ENCODE data around the gene ITGA7. TPM values are rescaled to one million over a fixed set of nuclear protein-coding genes. Genes with fewer than 3 reads are reported as not detected.

ITGA7 gene
- polyA plus RNA-seq, 1 donor from 2014 or later, result 13.5 TPM

DNA sequence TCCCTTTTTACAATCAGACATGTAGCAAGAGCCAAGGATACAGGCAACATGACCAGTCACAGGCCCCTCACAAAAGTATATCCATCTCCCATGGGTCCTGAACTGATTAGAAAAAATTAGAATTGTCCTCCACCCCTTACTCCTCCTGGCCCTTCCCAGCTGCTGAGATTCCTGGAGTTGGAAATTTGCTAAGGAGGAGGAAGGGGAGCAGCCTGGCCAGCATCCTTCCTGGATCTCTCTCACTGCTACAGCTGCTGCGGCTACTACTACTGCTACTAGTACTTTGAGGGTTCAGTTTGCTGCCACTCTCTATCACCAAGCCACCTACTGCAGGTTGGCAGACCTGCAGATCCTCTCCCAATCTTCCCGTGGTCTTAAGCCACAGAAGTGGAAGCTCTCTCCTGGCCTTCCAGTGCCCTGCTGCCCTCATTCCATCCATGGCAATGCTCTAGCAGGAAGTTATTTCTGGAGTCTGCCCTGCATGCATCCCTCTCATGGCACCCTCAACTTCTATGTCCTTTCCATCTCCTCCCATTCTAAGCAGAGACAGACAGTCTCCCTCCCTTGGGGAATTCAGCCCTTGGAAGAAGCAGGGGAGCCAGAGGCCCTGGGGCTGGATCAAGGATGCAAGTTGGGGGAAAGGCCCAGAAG is 1.0 kb downstream of the ITGA7 start:
- TF ChIP-seq EP300 (conservative IDR thresholded peaks at IDR 0.05; ENCODE audit: poor library complexity, severe bottlenecking), result no peak
- TF ChIP-seq SMC3 (conservative IDR thresholded peaks at IDR 0.05; ENCODE audit: poor library complexity), result no peak
- no peaks in the 10 kb centered on the region for H3K9me2 ChIP-seq (ENCODE audit: insufficient read depth, low read length)
- peak overlapping the region; percentile 56 for H3K9ac ChIP-seq (ENCODE audit: low read length)
- H3K27ac ChIP-seq (ENCODE audit: low read length), result no peak overlapping the region
- H2AFZ ChIP-seq (ENCODE audit: low read depth, low read length), result peak overlapping the region; percentile 41
- peak overlapping the region; percentile 57 for H3K4me2 ChIP-seq (ENCODE audit: low read length)
- H4K20me1 ChIP-seq (ENCODE audit: insufficient read depth), result no peaks in the 10 kb centered on the region
- no peaks in the 10 kb centered on the region for H3K79me2 ChIP-seq (replicated peaks; ENCODE audit: insufficient read depth, low read length)
- no peaks in the 10 kb centered on the region for H3F3A ChIP-seq (ENCODE audit: insufficient read depth, low read length, poor library complexity, severe bottlenecking)
- H3K27me3 ChIP-seq (ENCODE audit: insufficient read depth, low read depth, low read length), result peaks cover 10% of the 10 kb centered on the region
- no peaks in the 10 kb centered on the region for H3K36me3 ChIP-seq (ENCODE audit: insufficient read depth, low read length)
- no peaks in the 10 kb centered on the region for H3K9me3 ChIP-seq (ENCODE audit: low read length)
- H3K4me3 ChIP-seq (ENCODE audit: low read length), result peak overlapping the region; percentile 82

- peak overlapping the region; percentile 57 for H3K4me2 ChIP-seq (ENCODE audit: low read length)
- no peaks in the 10 kb centered on the region for H3K79me2 ChIP-seq (replicated peaks; ENCODE audit: insufficient read depth, low read length)
- H3K4me3 ChIP-seq (ENCODE audit: low read length), result peak overlapping the region; percentile 82
Observed at GRCh38 chr12:55705782-55706402, 1.8 kb downstream of the ITGA7 start.

DNA sequence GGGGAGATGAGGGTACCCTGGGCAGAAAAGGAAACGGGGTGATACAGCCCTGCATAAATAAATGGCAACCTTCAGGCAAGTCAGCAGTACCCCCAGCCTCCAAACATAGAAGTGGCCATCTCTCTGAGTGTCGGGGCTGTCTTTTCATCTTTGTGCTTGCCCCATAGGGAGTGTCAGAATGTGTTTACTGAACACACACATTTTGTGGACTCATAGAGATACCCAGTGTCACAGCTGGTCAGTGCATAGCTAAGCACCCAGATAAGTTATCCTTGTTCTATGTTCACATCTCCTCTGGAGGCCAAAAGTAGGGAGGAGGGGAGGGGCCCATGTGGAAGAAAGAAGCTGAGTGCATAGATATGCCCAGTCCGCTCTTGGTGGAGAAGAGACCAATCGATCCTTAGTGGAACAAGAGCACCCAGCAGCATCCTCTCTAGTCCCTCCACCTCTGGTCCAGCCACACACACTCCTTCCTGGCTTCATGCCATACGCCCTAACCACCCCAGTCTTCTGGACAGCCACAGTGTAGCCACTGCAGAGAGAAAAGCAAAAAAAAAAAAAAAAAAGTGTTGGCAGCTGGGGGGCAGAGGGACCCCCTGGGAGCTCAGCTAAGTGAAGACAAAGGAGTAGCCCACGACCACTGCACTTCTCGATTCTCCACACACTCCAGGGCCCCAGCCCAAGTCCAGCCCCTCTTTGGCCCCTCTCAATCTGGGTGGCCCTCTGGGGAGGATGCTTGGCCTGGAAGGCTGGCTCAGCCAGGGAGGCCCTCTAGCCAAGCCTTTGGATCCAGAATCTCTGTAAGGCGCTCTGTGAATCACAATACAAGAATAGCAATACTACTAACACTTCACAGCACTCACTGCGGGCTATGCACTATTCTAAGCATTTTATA is 2.6 kb downstream of the ITGA7 start:
- Histone ChIP-seq H3K36me3 (ENCODE audit: insufficient read depth, low read length) (no peaks in the 10 kb centered on the region), H4K20me1 (ENCODE audit: insufficient read depth) (no peaks in the 10 kb centered on the region), H3K9ac (ENCODE audit: low read length) (no peak overlapping the region), H2AFZ (ENCODE audit: low read depth, low read length) (no peak overlapping the region), H3K9me2 (ENCODE audit: insufficient read depth, low read length) (no peaks in the 10 kb centered on the region), H3K9me3 (ENCODE audit: low read length) (no peaks in the 10 kb centered on the region), H3K27me3 (ENCODE audit: insufficient read depth, low read depth, low read length) (peaks cover 10% of the 10 kb centered on the region), H3K79me2 (replicated peaks; ENCODE audit: insufficient read depth, low read length) (no peaks in the 10 kb centered on the region), H3F3A (ENCODE audit: insufficient read depth, low read length, poor library complexity, severe bottlenecking) (no peaks in the 10 kb centered on the region), H3K27ac (ENCODE audit: low read length) (no peak overlapping the region), H3K4me3 (ENCODE audit: low read length) (no peak overlapping the region), H3K4me2 (ENCODE audit: low read length) (no peak overlapping the region)
- TF ChIP-seq EP300 (conservative IDR thresholded peaks at IDR 0.05; ENCODE audit: poor library complexity, severe bottlenecking) (no peak), REST (IDR thresholded peaks at IDR 0.05; ENCODE audit: borderline replicate concordance) (no peak), POLR2AphosphoS5 (IDR thresholded peaks at IDR 0.05) (no peak), RAD21 (conservative IDR thresholded peaks at IDR 0.05) (no peak), MXI1 (conservative IDR thresholded peaks at IDR 0.05; ENCODE audit: poor library complexity, severe bottlenecking) (no peak), SMC3 (conservative IDR thresholded peaks at IDR 0.05; ENCODE audit: poor library complexity) (no peak), TAF1 (IDR thresholded peaks at IDR 0.05; ENCODE audit: low read depth) (no peak), EZH2 (IDR thresholded peaks at IDR 0.05; ENCODE audit: borderline replicate concordance, insufficient read depth, low read length, poor library complexity, severe bottlenecking) (no peak)
- TF ChIP-seq, protein P1, sequence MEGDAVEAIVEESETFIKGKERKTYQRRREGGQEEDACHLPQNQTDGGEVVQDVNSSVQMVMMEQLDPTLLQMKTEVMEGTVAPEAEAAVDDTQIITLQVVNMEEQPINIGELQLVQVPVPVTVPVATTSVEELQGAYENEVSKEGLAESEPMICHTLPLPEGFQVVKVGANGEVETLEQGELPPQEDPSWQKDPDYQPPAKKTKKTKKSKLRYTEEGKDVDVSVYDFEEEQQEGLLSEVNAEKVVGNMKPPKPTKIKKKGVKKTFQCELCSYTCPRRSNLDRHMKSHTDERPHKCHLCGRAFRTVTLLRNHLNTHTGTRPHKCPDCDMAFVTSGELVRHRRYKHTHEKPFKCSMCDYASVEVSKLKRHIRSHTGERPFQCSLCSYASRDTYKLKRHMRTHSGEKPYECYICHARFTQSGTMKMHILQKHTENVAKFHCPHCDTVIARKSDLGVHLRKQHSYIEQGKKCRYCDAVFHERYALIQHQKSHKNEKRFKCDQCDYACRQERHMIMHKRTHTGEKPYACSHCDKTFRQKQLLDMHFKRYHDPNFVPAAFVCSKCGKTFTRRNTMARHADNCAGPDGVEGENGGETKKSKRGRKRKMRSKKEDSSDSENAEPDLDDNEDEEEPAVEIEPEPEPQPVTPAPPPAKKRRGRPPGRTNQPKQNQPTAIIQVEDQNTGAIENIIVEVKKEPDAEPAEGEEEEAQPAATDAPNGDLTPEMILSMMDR (IDR thresholded peaks at IDR 0.05; ENCODE audit: poor library complexity, severe bottlenecking), result no peak

More at GRCh38 chr12:55705782-55706402, 1.8 kb downstream of the ITGA7 start:
- Histone ChIP-seq H3K9ac (ENCODE audit: low read length) (no peak overlapping the region), H3K27ac (ENCODE audit: low read length) (no peak overlapping the region), H2AFZ (ENCODE audit: low read depth, low read length) (no peak overlapping the region), H3K36me3 (ENCODE audit: insufficient read depth, low read length) (no peaks in the 10 kb centered on the region), H3K9me2 (ENCODE audit: insufficient read depth, low read length) (no peaks in the 10 kb centered on the region), H4K20me1 (ENCODE audit: insufficient read depth) (no peaks in the 10 kb centered on the region), H3K27me3 (ENCODE audit: insufficient read depth, low read depth, low read length) (peaks cover 10% of the 10 kb centered on the region), H3K9me3 (ENCODE audit: low read length) (no peaks in the 10 kb centered on the region), H3F3A (ENCODE audit: insufficient read depth, low read length, poor library complexity, severe bottlenecking) (no peaks in the 10 kb centered on the region)
- TF ChIP-seq POLR2AphosphoS5 (IDR thresholded peaks at IDR 0.05), result no peak

All from neural cell (in vitro differentiated cells).